Measurements from ENCODE around the gene SRGAP3.

DNA sequence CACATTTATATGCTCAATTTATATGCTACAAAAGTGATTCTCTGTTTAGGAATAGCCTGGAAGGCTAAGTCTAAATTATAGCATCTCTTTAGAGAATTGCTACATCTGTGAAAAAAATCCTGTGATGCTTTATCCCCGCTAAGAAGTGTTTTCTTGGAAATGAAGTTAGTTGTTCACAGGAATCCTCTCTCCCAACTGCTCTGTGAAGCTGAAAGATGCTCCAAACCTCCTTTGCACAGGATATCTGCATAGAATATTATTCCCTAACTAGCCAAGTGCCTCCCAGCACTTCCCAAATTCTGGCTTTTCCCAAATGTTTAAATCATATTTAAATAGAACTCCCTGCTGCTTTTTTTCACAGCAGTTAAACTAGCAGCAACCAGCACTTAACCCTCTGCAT lies 132.2 kb downstream of the SRGAP3 start:
- TF ChIP-seq ZNF274 (IDR thresholded peaks at IDR 0.05; ENCODE audit: insufficient read depth, insufficient read length) (no peak), RAD21 (IDR thresholded peaks at IDR 0.05; ENCODE audit: insufficient read depth, low read depth, low read length) (no peak), DPF2 (IDR thresholded peaks at IDR 0.05) (no peak), ESRRA (IDR thresholded peaks at IDR 0.05; ENCODE audit: low read length) (no peak), ATF7 (IDR thresholded peaks at IDR 0.05; ENCODE audit: low read depth) (no peak), TAF1 (IDR thresholded peaks at IDR 0.05; ENCODE audit: borderline replicate concordance, low read depth, low read length) (no peak), NFYB (IDR thresholded peaks at IDR 0.05; ENCODE audit: insufficient read depth, low read depth, low read length) (no peak), EZH2 (IDR thresholded peaks at IDR 0.05; ENCODE audit: borderline replicate concordance, control insufficient read depth, low read depth, low read length) (no peak)
- TF ChIP-seq, protein P1, sequence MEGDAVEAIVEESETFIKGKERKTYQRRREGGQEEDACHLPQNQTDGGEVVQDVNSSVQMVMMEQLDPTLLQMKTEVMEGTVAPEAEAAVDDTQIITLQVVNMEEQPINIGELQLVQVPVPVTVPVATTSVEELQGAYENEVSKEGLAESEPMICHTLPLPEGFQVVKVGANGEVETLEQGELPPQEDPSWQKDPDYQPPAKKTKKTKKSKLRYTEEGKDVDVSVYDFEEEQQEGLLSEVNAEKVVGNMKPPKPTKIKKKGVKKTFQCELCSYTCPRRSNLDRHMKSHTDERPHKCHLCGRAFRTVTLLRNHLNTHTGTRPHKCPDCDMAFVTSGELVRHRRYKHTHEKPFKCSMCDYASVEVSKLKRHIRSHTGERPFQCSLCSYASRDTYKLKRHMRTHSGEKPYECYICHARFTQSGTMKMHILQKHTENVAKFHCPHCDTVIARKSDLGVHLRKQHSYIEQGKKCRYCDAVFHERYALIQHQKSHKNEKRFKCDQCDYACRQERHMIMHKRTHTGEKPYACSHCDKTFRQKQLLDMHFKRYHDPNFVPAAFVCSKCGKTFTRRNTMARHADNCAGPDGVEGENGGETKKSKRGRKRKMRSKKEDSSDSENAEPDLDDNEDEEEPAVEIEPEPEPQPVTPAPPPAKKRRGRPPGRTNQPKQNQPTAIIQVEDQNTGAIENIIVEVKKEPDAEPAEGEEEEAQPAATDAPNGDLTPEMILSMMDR (IDR thresholded peaks at IDR 0.05 in 2 of 3, conservative IDR thresholded peaks at IDR 0.05 in 1 of 3; ENCODE audit: control insufficient read depth in 2 of 3, extremely low read depth in 1 of 3, insufficient read depth in 1 of 3, low read depth in 3 of 3, low read length in 3 of 3), result no peak
- TF ChIP-seq, protein P2, sequence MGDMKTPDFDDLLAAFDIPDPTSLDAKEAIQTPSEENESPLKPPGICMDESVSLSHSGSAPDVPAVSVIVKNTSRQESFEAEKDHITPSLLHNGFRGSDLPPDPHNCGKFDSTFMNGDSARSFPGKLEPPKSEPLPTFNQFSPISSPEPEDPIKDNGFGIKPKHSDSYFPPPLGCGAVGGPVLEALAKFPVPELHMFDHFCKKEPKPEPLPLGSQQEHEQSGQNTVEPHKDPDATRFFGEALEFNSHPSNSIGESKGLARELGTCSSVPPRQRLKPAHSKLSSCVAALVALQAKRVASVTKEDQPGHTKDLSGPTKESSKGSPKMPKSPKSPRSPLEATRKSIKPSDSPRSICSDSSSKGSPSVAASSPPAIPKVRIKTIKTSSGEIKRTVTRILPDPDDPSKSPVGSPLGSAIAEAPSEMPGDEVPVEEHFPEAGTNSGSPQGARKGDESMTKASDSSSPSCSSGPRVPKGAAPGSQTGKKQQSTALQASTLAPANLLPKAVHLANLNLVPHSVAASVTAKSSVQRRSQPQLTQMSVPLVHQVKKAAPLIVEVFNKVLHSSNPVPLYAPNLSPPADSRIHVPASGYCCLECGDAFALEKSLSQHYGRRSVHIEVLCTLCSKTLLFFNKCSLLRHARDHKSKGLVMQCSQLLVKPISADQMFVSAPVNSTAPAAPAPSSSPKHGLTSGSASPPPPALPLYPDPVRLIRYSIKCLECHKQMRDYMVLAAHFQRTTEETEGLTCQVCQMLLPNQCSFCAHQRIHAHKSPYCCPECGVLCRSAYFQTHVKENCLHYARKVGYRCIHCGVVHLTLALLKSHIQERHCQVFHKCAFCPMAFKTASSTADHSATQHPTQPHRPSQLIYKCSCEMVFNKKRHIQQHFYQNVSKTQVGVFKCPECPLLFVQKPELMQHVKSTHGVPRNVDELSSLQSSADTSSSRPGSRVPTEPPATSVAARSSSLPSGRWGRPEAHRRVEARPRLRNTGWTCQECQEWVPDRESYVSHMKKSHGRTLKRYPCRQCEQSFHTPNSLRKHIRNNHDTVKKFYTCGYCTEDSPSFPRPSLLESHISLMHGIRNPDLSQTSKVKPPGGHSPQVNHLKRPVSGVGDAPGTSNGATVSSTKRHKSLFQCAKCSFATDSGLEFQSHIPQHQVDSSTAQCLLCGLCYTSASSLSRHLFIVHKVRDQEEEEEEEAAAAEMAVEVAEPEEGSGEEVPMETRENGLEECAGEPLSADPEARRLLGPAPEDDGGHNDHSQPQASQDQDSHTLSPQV (IDR thresholded peaks at IDR 0.05), result no peak
